Smooth muscle cell (in vitro differentiated cells): ENCODE results near the gene AEN. TPM values are rescaled to one million over a fixed set of nuclear protein-coding genes. Genes with fewer than 3 reads are reported as not detected.

Source experiments
- DNase-seq: peaks from one replicate; lab custom pipeline; 2025; ENCODE audit not compliant: unreplicated experiment; lab: John Stamatoyannopoulos, UW
- H2AFZ ChIP-seq: fragments of 200-600 bp; sonication (generic); 2 replicates; pipeline ENCODE4 v1.6.0; 2016; ENCODE audit warnings: antibody characterized with exemption, low read depth, mild to moderate bottlenecking
- H3F3A ChIP-seq: fragments of 200-600 bp; sonication (generic); 2 replicates; pipeline ENCODE4 v1.6.0; 2017; ENCODE audit warnings: antibody characterized with exemption, low read depth
- H3K27ac ChIP-seq: fragments of 200-600 bp; sonication (generic); 2 replicates; pipeline ENCODE4 v1.5.1; 2016; ENCODE audit warnings: low read depth, mild to moderate bottlenecking
- H3K27me3 ChIP-seq: fragments of 200-600 bp; sonication (generic); 2 replicates; pipeline ENCODE4 v1.6.1; 2016; ENCODE audit warnings: low read depth, mild to moderate bottlenecking
- H3K36me3 ChIP-seq: fragments of 200-600 bp; sonication (generic); 2 replicates; pipeline ENCODE4 v1.5.1; 2016; ENCODE audit warnings: low read depth
- H3K4me1 ChIP-seq: fragments of 200-600 bp; sonication (generic); 2 replicates; pipeline ENCODE4 v1.5.1; 2016; ENCODE audit warnings: low read depth
- H3K4me2 ChIP-seq: fragments of 200-600 bp; sonication (generic); 2 replicates; pipeline ENCODE4 v1.6.0; 2016; ENCODE audit warnings: mild to moderate bottlenecking
- H3K4me3 ChIP-seq: fragments of 200-600 bp; sonication (generic); 2 replicates; pipeline ENCODE4 v1.5.1; 2016; ENCODE audit warnings: mild to moderate bottlenecking
- H3K79me2 ChIP-seq: fragments of 200-600 bp; sonication (generic); 2 replicates; pipeline ENCODE4 v1.6.0; 2016; ENCODE audit warnings: low read depth, mild to moderate bottlenecking
- H3K9ac ChIP-seq: fragments of 200-600 bp; sonication (generic); 2 replicates; pipeline ENCODE4 v1.6.0; 2016; ENCODE audit warnings: low read depth
- H3K9me3 ChIP-seq: fragments of 200-600 bp; sonication (generic); replicated peaks from 2 replicates; pipeline ENCODE4 v1.5.1; 2016; ENCODE audit warnings: low read depth
- H4K20me1 ChIP-seq: fragments of 200-600 bp; sonication (generic); 2 replicates; pipeline ENCODE4 v1.6.0; 2016; ENCODE audit warnings: low read depth
- WGBS: methylation state at CpG from one replicate; pipeline ENCODE4 v1.1.7; 2016; ENCODE audit warnings: low lambda C conversion rate; 5-methylcytosine and 5-hydroxymethylcytosine counted together
- polyA plus RNA-seq: library from polyadenylated mRNA; unstranded; fragments of >200 nt; fragmentation: Nextera tagmentation; extraction: Ambion mirVana; gene quantifications from 2 replicates; pipeline ENCODE4 v1.2.1, GENCODE V29; 2016
- total RNA-seq: library from RNA; depleted of rRNA; stranded (reverse); fragments of >200 nt; gene quantifications from 2 replicates; pipeline ENCODE4 v1.2.3, GENCODE V29; 2014
- TF ChIP-seq, protein P1 (sequence below): fragments of 200-600 bp; sonication (generic); IDR thresholded peaks from 2 replicates; pipeline ENCODE4 v1.5.1; 2017; ENCODE audit warnings: borderline replicate concordance, mild to moderate bottlenecking, antibody characterized with exemption; ENCODE audit not compliant: insufficient read depth, poor library complexity, severe bottlenecking

Gene AEN
- total and polyA plus RNA-seq, 2 experiments from 2014 or later = 44.5 to 57.6 TPM

DNA sequence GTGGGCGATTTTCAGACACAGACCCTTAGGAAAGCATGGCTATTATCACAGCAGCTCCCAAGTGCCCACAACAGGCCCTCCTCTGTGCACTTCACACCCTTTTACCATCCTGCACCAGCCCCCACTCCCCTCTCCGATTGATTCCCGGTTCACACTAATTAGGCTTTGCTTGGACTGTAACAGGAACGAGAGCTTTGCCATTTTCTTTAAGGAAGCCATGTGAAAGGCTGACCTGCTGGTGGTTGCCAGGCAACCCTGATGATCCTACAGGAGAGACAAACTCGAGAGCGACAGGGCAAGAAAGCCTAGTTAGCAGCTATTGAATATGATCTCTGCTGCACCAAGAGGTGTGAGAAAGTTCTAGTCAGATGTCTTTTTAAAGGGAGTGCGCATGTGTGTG lies 46.5 kb upstream of the AEN start:
- Histone ChIP-seq H3F3A (no peaks in the 10 kb centered on the region), H3K4me3 (no peak overlapping the region), H3K27ac (no peak overlapping the region), H3K9ac (no peak overlapping the region), H3K27me3 (no peaks in the 10 kb centered on the region), H3K4me2 (no peak overlapping the region), H3K36me3 (no peaks in the 10 kb centered on the region), H3K4me1 (peaks cover 9% of the 10 kb centered on the region), H4K20me1 (no peaks in the 10 kb centered on the region), H2AFZ (no peak overlapping the region), H3K79me2 (no peaks in the 10 kb centered on the region), H3K9me3 (no peaks in the 10 kb centered on the region)
- TF ChIP-seq, protein P1, sequence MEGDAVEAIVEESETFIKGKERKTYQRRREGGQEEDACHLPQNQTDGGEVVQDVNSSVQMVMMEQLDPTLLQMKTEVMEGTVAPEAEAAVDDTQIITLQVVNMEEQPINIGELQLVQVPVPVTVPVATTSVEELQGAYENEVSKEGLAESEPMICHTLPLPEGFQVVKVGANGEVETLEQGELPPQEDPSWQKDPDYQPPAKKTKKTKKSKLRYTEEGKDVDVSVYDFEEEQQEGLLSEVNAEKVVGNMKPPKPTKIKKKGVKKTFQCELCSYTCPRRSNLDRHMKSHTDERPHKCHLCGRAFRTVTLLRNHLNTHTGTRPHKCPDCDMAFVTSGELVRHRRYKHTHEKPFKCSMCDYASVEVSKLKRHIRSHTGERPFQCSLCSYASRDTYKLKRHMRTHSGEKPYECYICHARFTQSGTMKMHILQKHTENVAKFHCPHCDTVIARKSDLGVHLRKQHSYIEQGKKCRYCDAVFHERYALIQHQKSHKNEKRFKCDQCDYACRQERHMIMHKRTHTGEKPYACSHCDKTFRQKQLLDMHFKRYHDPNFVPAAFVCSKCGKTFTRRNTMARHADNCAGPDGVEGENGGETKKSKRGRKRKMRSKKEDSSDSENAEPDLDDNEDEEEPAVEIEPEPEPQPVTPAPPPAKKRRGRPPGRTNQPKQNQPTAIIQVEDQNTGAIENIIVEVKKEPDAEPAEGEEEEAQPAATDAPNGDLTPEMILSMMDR = no peak
- WGBS = 67% methylated on average over 7 of the region's 7 CpGs
- no peak for DNase-seq

DNA sequence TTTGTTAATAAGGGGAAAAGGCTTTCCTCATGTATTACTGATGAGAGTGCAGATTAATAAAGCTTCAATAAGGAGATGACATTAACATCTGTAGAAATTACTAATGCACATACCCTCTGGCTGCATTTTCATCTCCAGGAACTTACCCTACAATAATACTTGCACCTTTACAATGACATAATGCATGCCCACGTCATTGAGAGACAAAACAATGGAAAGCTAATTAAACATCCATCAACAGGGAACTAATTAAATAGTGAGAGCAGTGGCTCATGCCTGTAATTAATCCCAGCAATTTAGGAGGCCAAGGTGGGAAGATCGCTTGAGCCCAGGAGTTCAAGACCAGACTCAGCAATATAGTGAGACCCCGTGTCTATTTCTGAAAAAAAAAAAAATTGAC lies 41.8 kb upstream of the AEN start:
- Histone ChIP-seq H3K9ac (no peak overlapping the region), H3K79me2 (no peaks in the 10 kb centered on the region), H3F3A (no peaks in the 10 kb centered on the region), H3K27me3 (no peaks in the 10 kb centered on the region), H3K4me1 (peaks cover 8% of the 10 kb centered on the region), H3K4me3 (no peak overlapping the region), H3K9me3 (no peaks in the 10 kb centered on the region), H3K4me2 (no peak overlapping the region), H3K27ac (no peak overlapping the region), H4K20me1 (no peaks in the 10 kb centered on the region), H3K36me3 (no peaks in the 10 kb centered on the region), H2AFZ (no peak overlapping the region)
- WGBS = 87% methylated on average over 3 of the region's 3 CpGs
- TF ChIP-seq, protein P1 = no peak
- DNase-seq = no peak

DNA sequence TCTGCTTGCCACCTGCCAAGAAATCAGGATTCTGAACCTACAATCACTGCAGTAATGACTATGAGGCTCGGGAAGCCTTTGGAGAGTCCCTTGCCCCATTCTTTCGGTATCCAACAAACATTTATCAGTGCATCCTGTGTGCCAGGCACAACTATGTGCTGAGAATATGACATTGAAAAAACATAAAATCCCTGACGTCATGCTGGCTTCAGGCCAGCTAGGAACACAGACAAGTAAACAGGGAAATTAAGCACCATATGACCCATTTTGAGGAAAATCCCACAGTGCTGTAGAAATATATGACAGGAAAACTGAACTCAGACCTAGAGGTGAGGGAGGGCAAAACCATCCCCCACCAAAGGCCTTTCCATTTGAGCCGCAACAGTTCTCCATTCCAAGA lies 40.6 kb upstream of the AEN start:
- 94% methylated on average over 4 of the region's 4 CpGs for WGBS
- no peak overlapping the region for H3K9ac ChIP-seq
- H3F3A ChIP-seq = no peaks in the 10 kb centered on the region
- H3K27me3 ChIP-seq = no peaks in the 10 kb centered on the region
- DNase-seq = no peak
- no peak overlapping the region for H3K27ac ChIP-seq
- no peaks in the 10 kb centered on the region for H3K9me3 ChIP-seq
- no peaks in the 10 kb centered on the region for H4K20me1 ChIP-seq
- no peak overlapping the region for H3K4me2 ChIP-seq
- H2AFZ ChIP-seq = no peak overlapping the region
- H3K79me2 ChIP-seq = no peaks in the 10 kb centered on the region
- no peaks in the 10 kb centered on the region for H3K36me3 ChIP-seq
- TF ChIP-seq, protein P1 = no peak
- no peak overlapping the region for H3K4me3 ChIP-seq
- H3K4me1 ChIP-seq = no peaks in the 10 kb centered on the region

DNA sequence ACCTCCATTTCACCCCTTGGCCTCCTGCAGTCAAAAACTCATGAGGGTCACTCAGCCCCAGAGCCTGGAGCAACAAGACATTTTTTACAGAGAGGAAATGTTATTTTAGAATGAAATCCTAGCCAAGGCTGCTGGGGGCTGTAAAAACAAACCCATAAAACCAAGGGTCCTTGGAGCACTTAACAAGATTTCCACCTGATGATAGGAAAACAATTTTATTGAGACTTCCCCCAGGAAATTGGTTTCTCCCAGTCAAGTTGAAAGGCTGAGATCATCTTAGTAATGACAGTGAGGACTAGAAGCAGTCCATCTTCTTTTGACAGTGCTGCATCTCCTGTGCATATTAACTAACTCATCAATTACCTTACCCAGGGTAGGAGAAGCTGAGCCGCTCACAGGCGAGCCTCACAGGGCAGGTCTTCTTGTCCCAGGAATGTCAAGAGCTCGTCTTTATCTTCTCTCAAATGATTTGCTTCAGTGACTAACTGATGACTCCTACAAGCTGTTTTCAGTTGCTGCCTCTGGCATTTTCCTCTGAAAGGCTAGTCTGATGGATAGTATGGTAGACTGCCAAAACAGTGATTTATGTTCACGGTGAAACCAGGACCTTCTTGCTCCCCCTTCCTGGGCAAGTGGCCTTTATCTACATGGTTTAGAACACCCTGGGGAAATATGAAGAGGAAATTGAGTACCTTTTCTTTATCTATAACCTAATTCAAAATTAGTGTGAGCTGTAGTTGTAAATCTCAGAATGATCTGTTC lies 34.6 kb upstream of the AEN start:
- Histone ChIP-seq H3K4me3 (no peak overlapping the region), H3K9me3 (no peaks in the 10 kb centered on the region), H3K4me1 (no peaks in the 10 kb centered on the region), H3K27me3 (no peaks in the 10 kb centered on the region), H2AFZ (no peak overlapping the region), H3K27ac (no peak overlapping the region), H4K20me1 (no peaks in the 10 kb centered on the region), H3F3A (no peaks in the 10 kb centered on the region), H3K9ac (no peak overlapping the region), H3K4me2 (no peak overlapping the region), H3K79me2 (no peaks in the 10 kb centered on the region), H3K36me3 (no peaks in the 10 kb centered on the region)
- TF ChIP-seq, protein P1 = no peak
- 19% methylated on average over 4 of the region's 4 CpGs for WGBS
- no peak for DNase-seq
